ENCODE results near the gene ANAPC2.

- no peak for TF ChIP-seq CTCF (conservative IDR thresholded peaks at IDR 0.05)
- TF ChIP-seq EZH2 (IDR thresholded peaks at IDR 0.05; ENCODE audit: low read depth): no peak
Observed at GRCh38 chr9:137169896-137170358, 18.4 kb downstream of the ANAPC2 start, which contains the start of gene LRRC26.

All from PC-9 (cell line).